Osteoblast (primary cell): ENCODE data around the gene CPLX3. TPM values are rescaled to one million over a fixed set of nuclear protein-coding genes. Genes with fewer than 3 reads are reported as not detected.
A peak's percentile ranks its signal among the peaks of the same experiment; 100 is the strongest.

Experiments
- DNase-seq: peaks from one replicate; pipeline ENCODE4 v3.0.0; 2011; ENCODE audit warnings: low spot score, mixed read lengths; ENCODE audit not compliant: insufficient read length; ENCODE audit errors: missing footprints
- H2AFZ ChIP-seq: 2 replicates; pipeline ENCODE4 v1.6.0; 2011; ENCODE audit warnings: mild to moderate bottlenecking, low read length
- H3K27ac ChIP-seq: 2 replicates; pipeline ENCODE4 v1.5.1; 2011; ENCODE audit warnings: mild to moderate bottlenecking, low read depth, low read length, moderate library complexity
- H3K27me3 ChIP-seq: 2 replicates; pipeline ENCODE4 v1.6.0; 2012; ENCODE audit warnings: mild to moderate bottlenecking, control low read depth, inconsistent platforms, low read length, moderate library complexity; ENCODE audit not compliant: insufficient read depth
- H3K36me3 ChIP-seq: 2 replicates; pipeline ENCODE4 v1.5.1; 2011; ENCODE audit warnings: mild to moderate bottlenecking, low read length, control low read depth, moderate library complexity; ENCODE audit not compliant: insufficient read depth
- H3K4me1 ChIP-seq: 2 replicates; pipeline ENCODE4 v1.5.1; 2011; ENCODE audit warnings: mild to moderate bottlenecking, low read length, control low read depth, moderate library complexity; ENCODE audit not compliant: insufficient read depth
- H3K4me2 ChIP-seq: 2 replicates; pipeline ENCODE4 v1.6.0; 2011; ENCODE audit warnings: mild to moderate bottlenecking, low read length; ENCODE audit not compliant: insufficient read depth
- H3K4me3 ChIP-seq: fragments of 200-600 bp; sonication (generic); 3 replicates; pipeline ENCODE4 v1.5.1; 2012; ENCODE audit warnings: mild to moderate bottlenecking, low read length, inconsistent platforms; ENCODE audit not compliant: insufficient read depth
- H3K79me2 ChIP-seq: 2 replicates; pipeline ENCODE4 v1.6.0; 2012; ENCODE audit warnings: mild to moderate bottlenecking, low read length, control low read depth, inconsistent platforms; ENCODE audit not compliant: insufficient read depth
- H3K9me3 ChIP-seq: 2 replicates; pipeline ENCODE4 v1.5.1; 2011; ENCODE audit warnings: low read depth, low read length, control low read depth
- H4K20me1 ChIP-seq: 2 replicates; pipeline ENCODE4 v1.6.0; 2012; ENCODE audit warnings: mild to moderate bottlenecking, low read length, control low read depth; ENCODE audit not compliant: insufficient read depth
- CTCF ChIP-seq: IDR thresholded peaks from 2 replicates; pipeline ENCODE4 v1.5.1; 2011; ENCODE audit warnings: mild to moderate bottlenecking, low read depth, low read length, moderate library complexity; ENCODE audit errors: extremely low read depth
- total RNA-seq: library from RNA; depleted of rRNA; stranded (reverse); fragments of >200 nt; gene quantifications from 2 replicates; pipeline ENCODE4 v1.2.3, GENCODE V29; 2012

The CPLX3 gene
- total RNA-seq, 1 donor, result not detected

GRCh38 chr15:74856537-74856936 is 30.1 kb downstream of the CPLX3 start:
- H3K4me3 ChIP-seq, result no peak overlapping the region
- no peak overlapping the region for H3K27ac ChIP-seq
- H3K27me3 ChIP-seq, result no peaks in the 10 kb centered on the region
- peaks cover 51% of the 10 kb centered on the region for H3K79me2 ChIP-seq
- no peaks in the 10 kb centered on the region for H3K9me3 ChIP-seq
- DNase-seq, result no peak
- H3K4me2 ChIP-seq, result no peak overlapping the region
- TF ChIP-seq CTCF, result no peak
- no peaks in the 10 kb centered on the region for H3K4me1 ChIP-seq
- peaks cover 19% of the 10 kb centered on the region for H4K20me1 ChIP-seq
- peaks cover 23% of the 10 kb centered on the region for H3K36me3 ChIP-seq
- H2AFZ ChIP-seq, result no peak overlapping the region

- Histone ChIP-seq H3K79me2 (peaks cover 53% of the 10 kb centered on the region), H3K27me3 (no peaks in the 10 kb centered on the region), H3K27ac (no peak overlapping the region), H3K4me3 (no peak overlapping the region), H3K4me2 (no peak overlapping the region), H3K36me3 (peaks cover 17% of the 10 kb centered on the region), H4K20me1 (peaks cover 19% of the 10 kb centered on the region), H3K4me1 (no peaks in the 10 kb centered on the region), H3K9me3 (no peaks in the 10 kb centered on the region), H2AFZ (no peak overlapping the region)
- peak; percentile 74 for DNase-seq
- TF ChIP-seq CTCF, result no peak
Measured at GRCh38 chr15:74857082-74857655, 30.7 kb downstream of the CPLX3 start.

GRCh38 chr15:74857671-74858368 is 31.4 kb downstream of the CPLX3 start:
- no peak for TF ChIP-seq CTCF
- Histone ChIP-seq H3K4me3 (no peak overlapping the region), H3K27ac (no peak overlapping the region), H3K36me3 (peaks cover 10% of the 10 kb centered on the region), H3K79me2 (peaks cover 56% of the 10 kb centered on the region), H4K20me1 (peaks cover 19% of the 10 kb centered on the region), H3K4me1 (no peaks in the 10 kb centered on the region), H3K27me3 (no peaks in the 10 kb centered on the region), H3K4me2 (no peak overlapping the region), H2AFZ (no peak overlapping the region), H3K9me3 (no peaks in the 10 kb centered on the region)
- DNase-seq, result peak; percentile 35

- Histone ChIP-seq H3K79me2 (peaks cover 59% of the 10 kb centered on the region), H3K27ac (no peak overlapping the region), H4K20me1 (peaks cover 21% of the 10 kb centered on the region), H3K9me3 (no peaks in the 10 kb centered on the region), H3K4me1 (peaks cover 2% of the 10 kb centered on the region), H3K36me3 (peaks cover 5% of the 10 kb centered on the region), H2AFZ (no peak overlapping the region), H3K27me3 (no peaks in the 10 kb centered on the region), H3K4me3 (no peak overlapping the region), H3K4me2 (no peak overlapping the region)
- no peak for DNase-seq
- no peak for TF ChIP-seq CTCF
Measured at GRCh38 chr15:74858369-74858740, 31.9 kb downstream of the CPLX3 start.
